HepG2 (cell line): Measurements from ENCODE around the gene TNXB.
"Not testable (repeated sequence)": the region's sequence is repeated elsewhere in the genome, so short reads cannot be mapped to it uniquely, and the experiment has no call there.

Experiments used
- EZH2 ChIP-seq: conservative IDR thresholded peaks from 2 replicates; pipeline ENCODE4 v1.6.1; 2012; ENCODE audit warnings: mild to moderate bottlenecking, low read depth, low read length, moderate library complexity
- ZNF121 ChIP-seq: sonication (generic); formaldehyde crosslinking; IDR thresholded peaks from 2 replicates; pipeline ENCODE4 v1.5.0; 2020; ENCODE audit warnings: mild to moderate bottlenecking, missing genetic modification reagents
- TF ChIP-seq, protein P1 (sequence below): sonication (generic); formaldehyde crosslinking; IDR thresholded peaks from 2 replicates; pipeline ENCODE4 v1.5.0; 2020; ENCODE audit warnings: mild to moderate bottlenecking, missing genetic modification reagents, moderate library complexity

DNA sequence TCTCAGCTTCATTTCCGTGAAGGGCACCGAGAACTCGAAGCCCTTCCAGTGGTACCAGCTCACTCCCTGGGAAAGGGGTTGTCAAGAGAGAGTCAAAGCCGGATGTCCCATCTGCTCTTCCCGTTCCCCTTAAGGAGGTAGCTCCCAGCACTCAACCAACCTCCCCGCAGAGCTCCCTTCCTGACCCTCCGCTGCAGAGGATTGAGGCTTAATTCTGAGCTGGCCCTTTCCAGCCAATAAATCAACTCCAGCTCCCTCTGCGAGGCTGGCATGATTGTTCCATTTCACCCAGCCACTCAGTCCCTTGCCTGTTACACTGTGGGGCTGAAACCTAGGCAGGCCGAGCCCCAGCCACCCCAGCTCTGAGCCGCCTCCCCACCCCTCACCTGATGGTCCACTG is 67.8 kb downstream of the TNXB start:
- TF ChIP-seq, protein P1, sequence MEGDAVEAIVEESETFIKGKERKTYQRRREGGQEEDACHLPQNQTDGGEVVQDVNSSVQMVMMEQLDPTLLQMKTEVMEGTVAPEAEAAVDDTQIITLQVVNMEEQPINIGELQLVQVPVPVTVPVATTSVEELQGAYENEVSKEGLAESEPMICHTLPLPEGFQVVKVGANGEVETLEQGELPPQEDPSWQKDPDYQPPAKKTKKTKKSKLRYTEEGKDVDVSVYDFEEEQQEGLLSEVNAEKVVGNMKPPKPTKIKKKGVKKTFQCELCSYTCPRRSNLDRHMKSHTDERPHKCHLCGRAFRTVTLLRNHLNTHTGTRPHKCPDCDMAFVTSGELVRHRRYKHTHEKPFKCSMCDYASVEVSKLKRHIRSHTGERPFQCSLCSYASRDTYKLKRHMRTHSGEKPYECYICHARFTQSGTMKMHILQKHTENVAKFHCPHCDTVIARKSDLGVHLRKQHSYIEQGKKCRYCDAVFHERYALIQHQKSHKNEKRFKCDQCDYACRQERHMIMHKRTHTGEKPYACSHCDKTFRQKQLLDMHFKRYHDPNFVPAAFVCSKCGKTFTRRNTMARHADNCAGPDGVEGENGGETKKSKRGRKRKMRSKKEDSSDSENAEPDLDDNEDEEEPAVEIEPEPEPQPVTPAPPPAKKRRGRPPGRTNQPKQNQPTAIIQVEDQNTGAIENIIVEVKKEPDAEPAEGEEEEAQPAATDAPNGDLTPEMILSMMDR (CRISPR knock-in tag) = not testable (repeated sequence)
- TF ChIP-seq EZH2; ZNF121 (CRISPR knock-in tag): not testable (repeated sequence)
